GM18870 (cell line): Measurements from ENCODE around the gene LRRC32.

Experiments used
- ATAC-seq: cut with Tn5 transposase; IDR thresholded peaks from one replicate; pipeline ENCODE4 v1.9.1; 2021; ENCODE audit warnings: moderate library complexity; ENCODE audit not compliant: unreplicated experiment

Gene LRRC32, protein sequence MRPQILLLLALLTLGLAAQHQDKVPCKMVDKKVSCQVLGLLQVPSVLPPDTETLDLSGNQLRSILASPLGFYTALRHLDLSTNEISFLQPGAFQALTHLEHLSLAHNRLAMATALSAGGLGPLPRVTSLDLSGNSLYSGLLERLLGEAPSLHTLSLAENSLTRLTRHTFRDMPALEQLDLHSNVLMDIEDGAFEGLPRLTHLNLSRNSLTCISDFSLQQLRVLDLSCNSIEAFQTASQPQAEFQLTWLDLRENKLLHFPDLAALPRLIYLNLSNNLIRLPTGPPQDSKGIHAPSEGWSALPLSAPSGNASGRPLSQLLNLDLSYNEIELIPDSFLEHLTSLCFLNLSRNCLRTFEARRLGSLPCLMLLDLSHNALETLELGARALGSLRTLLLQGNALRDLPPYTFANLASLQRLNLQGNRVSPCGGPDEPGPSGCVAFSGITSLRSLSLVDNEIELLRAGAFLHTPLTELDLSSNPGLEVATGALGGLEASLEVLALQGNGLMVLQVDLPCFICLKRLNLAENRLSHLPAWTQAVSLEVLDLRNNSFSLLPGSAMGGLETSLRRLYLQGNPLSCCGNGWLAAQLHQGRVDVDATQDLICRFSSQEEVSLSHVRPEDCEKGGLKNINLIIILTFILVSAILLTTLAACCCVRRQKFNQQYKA

DNA sequence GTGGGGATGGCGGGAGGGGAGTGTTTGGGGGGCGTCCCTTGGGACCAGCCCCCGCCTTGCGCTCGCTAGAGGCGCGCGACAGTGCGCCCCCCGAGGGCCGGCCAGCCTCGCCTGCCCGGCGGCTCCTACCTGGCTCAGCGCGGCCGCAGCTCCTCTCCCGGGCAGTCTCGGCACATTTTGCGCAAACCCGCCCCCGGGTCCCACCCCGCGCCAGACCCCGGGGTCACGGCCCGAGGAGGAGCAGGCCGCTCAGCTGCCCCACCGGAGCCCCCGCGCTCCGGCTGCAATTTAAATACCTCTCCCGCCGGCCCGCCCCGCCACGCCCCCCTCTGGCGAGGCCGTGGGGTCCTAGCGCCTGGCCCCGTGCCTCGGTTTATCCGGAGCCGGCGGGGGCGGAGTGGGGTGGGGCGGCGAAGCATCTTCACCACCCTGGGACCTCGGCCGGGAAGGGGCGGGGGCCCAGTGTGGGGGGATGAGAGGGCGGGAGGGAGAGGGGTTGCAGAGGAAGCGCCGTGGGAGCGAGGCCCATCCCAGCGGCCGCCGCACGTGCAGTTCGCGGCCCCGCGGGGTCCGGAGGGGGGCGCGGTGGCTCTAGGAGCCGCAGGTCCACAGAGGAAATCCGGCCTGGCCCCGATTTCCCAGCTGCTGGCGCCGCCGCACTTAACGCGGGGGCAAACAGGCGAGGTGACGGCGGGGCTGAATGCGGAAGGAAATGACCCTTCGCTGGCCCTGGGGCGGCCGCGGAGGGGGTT, at the start of gene LRRC32:
LRRC32 (minus strand) TSS at position 263 of the 752 bp plus-strand sequence. CDS start 4,793 bp downstream, outside the sequence.
- ATAC-seq: no peak

DNA sequence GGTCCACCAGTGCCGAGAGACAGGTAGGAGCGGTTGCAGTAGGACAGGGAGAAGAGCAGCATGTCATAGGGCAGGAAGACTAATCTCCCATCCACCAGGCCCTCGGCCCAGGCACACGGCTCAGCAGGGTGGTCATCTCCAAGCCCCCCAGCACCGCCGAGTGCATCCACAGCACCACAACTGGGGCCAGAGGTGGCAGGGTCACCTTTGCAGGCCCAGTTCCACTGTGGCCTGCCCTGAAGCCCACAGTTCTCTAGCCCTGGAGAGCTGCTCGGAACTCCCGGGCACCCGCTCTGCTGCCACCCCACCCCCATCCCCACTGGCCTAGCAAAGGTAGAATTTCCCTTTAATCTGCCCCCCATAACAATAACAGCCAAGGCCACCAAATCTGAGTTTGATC, 49.1 kb upstream of the LRRC32 start:
- ATAC-seq: no peak

DNA sequence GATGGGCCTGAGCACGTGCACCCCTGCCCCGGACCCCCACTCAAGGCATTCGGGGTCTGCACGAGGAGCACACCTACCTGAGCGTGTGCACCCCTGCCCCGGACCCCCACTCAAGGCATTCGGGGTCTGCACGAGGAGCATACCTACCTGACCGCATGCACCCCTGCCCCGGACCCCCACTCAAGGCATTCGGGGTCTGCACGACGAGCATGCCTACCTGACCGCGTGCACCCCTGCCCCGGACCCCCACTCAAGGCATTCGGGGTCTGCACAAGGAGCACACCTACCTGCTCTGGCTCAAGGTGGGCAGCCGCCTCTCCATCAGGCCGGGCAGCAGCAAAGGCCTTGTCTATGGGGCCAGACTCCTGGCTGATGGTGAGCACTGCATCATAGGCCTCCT, 48.7 kb upstream of the LRRC32 start:
- no peak for ATAC-seq

DNA sequence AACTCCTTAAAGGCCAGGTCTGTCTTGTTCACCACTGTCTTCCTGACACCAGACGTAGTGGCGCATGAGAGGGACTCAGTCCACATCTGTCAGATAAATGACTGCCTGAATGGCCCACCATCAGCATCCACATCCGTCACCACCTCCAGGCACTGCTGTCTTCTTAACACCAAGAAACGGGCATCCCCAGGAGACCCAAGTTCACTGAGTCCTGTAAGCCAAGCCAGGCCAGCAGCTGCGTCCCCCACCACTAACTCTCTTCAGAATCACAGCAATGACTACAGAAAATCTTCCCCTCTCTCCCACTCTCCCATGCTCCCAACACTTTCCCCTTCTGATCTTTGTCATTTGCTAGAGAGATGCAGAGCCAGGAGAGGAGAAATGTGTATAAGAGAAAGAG, 47.3 kb upstream of the LRRC32 start:
- ATAC-seq: no peak

DNA sequence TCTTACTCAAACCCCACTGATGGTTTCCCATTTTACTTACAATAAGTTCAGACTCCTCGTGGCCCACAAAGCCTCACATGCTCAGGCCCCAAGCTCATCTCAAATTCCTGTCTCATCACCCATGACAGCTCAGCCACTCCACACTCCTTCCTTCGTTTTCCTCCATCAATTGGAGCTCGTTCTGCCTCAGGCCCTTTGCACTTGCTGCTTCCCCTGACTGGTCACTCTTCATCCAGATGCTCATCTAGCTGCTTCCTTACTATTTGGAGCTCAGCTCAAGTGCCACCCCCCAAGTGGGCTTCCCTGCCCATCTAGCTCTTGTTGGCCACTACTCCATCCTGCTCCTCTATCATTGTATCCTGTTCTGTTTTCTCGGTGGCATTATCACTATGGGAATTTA, 46.8 kb upstream of the LRRC32 start:
- ATAC-seq: no peak

DNA sequence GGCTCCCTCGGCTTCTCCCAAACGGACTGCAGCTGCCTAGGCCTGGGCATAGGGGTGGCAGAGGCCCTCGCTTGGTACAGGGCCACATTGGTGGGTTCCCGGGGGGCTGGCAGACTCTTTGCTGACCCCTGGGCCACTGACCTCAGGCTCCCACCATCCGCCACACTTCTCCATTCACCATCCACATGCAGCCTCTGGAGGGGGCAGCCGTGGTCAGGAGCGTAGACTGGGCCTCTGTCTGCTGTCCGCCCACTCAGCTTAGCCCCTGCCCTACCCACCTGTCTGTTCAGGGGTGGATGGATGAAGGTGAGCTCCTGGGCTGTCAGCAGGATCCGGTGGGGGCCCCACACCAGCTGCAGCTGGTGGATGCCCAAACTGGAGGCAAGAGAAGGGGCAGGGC, 45.7 kb upstream of the LRRC32 start:
- no peak for ATAC-seq

DNA sequence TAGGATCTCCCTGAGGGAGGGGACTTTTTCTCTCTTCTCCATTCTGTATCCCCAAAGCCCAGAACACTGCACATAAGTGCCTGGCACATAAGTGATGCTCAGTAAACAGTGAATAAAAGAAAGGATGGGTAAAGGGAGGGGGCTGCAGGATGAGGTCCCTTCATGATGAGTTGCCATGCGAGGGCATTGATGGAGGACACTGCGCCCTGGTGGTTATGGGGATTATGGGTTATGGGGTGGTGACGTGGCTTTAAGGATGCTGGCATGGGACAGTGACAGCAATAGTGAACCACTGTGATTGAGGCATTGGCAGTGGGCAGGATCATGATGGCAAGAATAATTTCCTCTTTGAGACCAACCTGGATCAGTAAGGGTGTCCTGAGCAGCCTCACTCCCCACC, 43.9 kb upstream of the LRRC32 start:
- ATAC-seq: no peak

DNA sequence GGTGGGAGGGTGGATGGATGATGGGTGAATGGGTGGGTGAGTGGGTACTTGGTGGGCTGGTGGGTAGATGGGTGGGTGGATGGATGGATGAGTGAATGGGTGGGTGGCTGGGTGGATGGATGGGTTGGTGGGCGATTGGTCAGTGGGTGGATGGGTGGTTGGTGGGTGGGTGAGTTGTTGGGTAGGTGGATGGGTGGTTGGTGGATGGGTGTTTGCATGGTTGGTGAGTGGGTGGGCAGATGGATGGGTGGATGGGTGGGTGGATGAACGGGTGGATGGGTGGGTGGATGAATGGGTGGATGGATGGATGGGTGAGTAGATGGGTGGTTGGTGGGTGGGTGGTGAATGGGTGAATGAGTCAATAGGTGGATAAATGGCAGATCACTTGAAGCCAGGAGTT, 43.0 kb upstream of the LRRC32 start:
- ATAC-seq: no peak

DNA sequence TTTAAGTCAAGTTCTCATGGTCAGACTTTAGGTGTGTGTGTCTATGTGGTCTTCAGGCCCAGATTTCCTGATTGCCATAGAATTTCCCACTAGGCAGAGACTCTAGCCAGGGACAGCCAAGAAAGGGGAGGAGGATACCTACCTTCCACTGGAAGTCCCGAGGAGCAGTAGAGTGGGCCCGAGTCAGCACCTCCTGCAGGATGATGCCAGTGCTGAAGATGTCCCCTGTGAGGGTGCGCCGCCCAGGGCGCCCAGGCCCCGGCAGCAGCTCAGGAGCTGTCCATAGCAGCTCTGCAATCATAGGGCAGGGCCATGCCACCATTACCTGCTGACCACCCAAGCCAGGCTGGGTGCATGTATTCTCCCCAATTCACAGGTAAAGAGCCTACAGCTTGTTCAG, 41.6 kb upstream of the LRRC32 start:
- ATAC-seq: no peak

DNA sequence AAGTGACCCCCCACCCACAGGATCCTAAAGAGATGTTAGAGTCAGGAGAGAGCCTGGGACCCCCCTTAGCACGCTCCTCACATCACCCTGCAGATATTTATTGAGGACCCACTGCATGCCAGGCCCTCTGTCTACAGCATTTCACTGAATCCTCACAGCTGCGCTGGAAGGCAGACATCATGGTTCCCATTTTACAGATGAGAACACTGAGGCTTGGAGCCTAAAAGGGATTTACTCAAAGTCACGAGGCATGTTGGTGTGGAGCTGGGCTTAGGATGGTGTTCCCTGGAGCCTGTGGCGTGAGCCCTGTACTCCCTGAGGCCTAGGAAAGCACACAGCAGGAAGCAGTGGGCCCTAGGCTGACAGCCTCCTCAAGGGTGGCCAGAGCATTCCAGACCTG, 39.2 kb upstream of the LRRC32 start:
- ATAC-seq: no peak

DNA sequence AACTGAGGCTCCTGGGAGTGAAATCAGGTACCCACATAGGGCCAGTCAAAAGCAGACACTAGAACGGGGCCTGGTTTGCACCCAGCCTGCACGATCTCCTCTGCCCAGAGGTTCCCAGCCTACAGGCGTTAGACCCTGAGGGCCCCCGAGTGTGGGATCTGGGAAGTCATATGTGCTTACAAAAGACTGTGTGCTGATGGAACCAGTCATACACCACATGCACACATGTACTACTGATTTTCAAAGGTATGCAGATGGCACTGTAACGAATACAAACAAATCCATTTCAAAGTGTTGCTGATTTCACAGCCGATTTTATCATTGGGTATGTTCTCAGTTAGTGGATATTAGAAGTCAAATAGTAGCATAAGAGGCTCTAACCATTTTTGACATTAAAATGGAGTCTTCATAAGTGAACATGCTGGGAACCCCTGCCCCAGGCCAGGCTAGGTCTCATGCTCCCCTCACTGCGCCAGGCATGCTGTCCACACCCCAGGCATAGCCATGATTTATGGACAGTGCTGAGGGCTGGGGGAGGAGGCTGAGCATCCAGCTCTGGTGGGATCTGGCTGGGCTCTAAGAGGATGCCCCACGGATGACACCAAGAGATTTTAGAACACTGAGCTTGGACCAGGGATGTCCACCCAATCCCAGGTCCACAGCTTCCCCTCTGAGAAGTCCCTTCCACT, 38.6 kb upstream of the LRRC32 start:
- ATAC-seq: no peak

DNA sequence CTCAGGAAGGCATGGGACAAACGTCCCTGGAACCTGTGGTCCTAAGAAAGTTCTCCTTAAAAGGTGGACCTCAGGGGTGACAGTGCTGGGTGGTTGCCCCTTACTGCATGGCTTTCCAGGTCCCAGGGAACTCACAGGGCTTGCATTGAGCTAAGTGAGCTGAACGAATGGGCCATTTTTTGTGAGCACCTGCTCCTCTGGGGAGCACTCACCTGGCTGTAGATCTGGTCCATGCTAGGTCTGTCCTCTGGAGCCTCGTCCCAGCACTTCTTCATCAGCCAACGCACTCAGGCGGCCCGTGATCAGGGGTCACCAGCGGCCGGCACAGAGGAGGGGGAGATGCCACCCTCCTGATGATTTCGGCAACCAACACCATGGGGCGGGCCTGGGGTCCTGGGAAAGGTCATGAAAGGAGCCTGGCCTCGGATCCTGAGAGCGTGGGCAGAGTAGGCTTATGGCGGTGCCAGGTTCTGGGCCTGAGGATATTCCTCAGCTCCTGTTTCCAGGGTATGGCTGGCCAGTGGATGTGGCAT, 36.8 kb upstream of the LRRC32 start:
- ATAC-seq: no peak

DNA sequence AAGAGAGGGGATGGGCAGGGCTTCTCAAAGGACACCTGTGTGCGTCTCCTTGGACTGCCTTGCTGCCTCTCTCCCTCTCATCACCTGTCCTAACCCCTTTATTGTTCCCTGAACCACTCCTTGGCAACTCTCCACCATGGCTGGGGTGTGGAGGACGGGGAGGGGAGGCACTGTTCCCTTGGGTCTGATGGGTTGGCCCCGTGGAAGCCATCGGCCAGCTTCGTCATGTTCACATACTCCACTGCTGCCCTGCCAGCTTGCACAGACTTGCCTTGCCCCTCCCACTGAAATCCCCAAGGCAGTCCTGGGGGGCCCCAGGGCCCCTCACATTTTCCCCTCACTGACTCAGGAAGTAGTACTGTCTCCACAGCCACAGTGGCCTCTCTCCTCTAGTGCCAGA, 36.1 kb upstream of the LRRC32 start:
- ATAC-seq: no peak

DNA sequence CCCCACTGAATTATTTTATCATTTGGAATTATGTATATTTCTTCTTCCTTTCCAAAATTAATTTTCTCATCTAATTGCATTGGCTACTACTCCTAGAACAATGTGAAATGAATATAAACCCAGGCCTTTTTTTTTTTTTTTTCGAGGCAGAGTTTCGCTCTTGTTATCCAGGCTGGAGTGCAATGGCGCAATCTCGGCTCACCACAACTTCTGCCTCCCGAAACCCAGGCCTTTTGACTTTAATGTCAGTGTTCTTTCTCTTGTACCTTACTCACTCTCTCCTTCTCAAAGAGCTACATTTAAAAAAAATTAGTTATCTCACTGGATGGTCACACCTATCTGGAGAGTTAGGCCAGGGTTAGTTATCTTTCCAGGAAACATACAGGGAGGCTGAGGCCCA, 35.3 kb upstream of the LRRC32 start:
- no peak for ATAC-seq

DNA sequence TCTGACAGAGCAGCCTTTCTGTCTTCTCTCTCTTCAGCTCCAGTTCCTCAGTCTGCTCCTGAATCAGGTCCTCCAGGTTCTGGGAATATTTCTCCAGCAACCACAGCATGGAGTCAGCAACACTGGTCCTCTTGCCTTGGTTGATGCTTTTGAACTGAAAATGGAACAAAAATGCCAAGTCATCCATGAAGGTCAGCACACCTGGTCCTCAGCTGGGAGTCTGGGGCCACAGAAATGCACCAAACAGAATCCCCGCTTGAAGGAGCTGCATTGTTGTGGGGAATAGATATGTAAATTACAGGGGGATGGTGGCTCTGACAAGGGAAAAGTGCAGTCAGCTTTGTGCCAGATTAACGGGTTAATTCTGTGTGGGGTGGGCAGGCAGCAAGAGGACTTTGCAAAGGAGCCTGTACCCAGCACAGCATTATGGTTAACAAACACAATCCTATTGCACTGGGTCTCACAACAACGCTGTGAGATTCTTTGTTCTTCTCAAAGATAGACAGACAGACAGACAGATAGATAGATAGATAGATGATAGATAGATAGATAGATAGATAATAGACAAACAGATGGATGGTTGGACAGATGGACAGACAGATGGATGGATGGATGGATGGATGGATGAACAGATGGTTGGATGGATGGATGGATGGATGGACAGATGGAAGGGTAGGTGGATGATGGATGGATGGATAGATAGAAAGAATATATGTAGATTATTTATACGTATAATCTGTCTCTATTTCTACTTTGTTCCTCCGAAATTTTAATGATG, 33.8 kb upstream of the LRRC32 start:
- ATAC-seq: no peak

DNA sequence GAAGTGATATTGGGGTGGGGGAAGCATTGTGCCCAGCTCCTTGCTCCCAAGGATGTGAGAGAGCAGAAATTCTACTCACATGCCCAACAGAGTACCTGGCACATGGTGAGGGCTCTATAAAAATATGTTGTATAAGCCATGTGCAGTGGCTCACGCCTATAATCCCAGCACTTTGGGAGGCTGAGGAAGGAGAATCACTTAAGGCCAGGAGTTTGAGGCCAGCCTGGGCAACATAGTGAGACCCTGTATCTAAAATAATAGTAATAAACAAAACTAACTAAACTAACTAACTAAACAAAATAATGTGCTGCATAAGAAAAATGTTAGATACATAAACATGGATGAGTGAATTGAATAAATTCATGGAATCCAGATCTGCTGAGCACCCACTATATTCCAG, 33.2 kb upstream of the LRRC32 start:
- ATAC-seq: no peak

DNA sequence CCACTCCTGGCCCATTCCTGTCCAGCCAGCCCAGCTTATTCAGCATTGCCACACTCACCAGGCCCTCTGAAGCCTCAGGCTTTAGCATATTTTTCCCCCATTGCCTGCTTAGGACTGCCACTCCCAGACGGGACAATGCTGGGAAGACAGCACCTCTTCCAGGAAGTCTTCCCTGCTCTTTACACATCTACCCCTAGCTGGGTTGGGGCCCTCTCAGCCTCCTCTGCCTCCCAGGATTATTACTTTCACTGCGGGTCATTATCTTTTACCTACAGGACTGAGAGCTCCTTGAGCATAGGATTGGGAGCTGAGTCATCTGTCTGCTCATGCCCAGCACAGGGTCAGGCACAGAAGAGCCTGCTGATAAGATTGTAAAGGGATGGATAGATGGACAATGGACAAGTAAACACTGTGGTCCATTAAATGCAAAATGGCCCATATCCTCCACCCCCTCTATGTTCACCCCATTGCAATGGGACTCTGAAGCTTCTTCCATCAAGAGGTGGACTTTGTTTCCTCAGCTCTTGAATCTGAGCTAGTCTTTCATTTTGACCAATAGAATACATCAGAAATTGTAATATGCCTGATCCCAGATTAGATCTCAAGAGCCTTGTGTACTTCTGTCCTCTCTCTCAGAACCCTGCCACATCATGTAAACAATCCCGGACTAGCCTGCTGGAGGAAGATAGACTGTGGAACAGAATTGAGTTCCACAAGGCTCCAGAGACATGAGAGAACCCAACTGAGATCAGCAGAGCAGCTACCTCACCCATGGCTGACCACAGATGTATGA, 32.0 kb upstream of the LRRC32 start:
- ATAC-seq: no peak

DNA sequence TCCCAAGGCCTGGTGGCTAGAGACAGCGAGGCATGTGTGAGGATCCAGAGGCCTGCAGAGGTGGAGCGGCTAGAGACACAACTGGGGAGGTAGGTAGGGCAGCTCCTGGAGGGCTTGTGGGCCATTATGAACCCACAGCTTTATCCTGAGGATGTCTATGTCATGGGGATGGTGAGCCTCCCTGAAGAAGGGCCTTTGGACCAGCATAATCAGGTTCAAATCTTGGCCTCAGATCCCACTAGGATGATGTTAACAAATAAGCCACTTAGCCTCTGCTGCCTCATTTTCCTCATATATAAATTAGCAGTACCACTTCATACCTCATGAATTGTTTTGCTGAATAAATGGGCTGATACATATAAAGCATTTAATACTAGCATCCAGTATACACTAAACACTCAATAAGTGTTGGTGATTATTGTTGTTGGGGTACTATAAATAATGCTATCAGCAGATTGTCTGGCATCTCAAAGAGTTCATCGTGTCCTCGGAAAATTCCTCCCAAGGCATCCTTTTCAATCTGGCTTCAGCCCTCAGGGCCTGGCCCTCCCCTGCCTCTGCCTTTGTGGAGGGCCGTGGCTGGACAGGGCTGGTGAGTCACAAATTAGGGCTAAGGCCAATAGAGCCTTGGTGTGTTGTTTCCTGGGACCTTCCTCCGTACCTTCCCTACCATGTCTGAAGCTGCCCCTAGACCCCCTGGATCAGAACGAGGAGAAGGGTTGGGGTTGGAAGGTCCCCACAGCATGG, 30.9 kb upstream of the LRRC32 start:
- no peak for ATAC-seq
